NCI-H2196 treated with DMSO at 0.1 percent for 48 hours (cell line): ENCODE results near the gene HEPHL1.
"Not testable (repeated sequence)": the region's sequence is repeated elsewhere in the genome, so short reads cannot be mapped to it uniquely, and the experiment has no call there.

Experiments used
- DNase-seq: peaks from one replicate; lab custom pipeline; 2025; ENCODE audit not compliant: unreplicated experiment; lab: John Stamatoyannopoulos, UW

The HEPHL1 gene, protein sequence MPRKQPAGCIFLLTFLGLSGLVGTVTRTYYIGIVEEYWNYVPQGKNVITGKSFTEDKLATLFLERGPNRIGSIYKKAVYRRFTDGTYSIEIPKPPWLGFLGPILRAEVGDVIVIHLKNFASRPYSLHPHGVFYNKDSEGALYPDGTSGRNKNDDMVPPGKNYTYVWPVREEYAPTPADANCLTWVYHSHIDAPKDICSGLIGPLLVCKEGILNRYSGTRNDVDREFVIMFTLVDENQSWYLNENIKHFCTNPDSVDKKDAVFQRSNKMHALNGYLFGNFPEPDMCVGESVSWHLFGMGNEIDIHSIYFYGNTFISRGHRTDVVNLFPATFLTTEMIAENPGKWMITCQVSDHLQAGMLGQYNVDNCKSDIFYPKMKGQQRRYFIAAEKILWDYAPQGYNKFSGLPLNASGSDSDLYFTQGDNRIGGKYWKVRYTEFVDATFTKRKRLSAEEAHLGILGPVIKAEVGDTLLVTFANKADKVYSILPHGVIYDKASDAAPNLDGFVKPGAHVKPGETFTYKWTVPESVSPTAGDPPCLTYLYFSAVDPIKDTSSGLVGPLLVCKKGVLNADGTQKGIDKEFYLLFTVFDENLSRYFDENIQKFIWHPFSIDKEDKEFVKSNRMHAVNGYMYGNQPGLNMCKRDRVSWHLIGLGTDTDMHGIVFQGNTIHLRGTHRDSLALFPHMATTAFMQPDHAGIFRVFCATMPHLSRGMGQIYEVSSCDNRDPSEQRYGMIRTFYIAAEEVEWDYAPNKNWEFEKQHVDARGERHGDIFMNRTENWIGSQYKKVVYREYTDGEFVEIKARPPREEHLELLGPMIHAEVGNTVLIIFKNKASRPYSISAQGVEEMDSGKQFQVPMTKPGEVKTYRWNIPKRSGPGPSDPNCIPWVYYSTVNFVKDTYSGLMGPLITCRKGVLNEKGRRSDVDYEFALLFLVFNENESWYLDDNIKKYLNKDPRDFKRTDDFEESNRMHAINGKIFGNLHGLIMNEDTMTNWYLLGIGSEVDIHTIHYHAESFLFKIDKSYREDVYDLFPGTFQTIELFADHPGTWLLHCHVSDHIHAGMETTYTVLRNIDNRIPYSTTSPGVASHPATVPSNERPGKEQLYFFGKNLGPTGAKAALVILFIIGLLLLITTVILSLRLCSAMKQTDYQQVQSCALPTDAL

DNA sequence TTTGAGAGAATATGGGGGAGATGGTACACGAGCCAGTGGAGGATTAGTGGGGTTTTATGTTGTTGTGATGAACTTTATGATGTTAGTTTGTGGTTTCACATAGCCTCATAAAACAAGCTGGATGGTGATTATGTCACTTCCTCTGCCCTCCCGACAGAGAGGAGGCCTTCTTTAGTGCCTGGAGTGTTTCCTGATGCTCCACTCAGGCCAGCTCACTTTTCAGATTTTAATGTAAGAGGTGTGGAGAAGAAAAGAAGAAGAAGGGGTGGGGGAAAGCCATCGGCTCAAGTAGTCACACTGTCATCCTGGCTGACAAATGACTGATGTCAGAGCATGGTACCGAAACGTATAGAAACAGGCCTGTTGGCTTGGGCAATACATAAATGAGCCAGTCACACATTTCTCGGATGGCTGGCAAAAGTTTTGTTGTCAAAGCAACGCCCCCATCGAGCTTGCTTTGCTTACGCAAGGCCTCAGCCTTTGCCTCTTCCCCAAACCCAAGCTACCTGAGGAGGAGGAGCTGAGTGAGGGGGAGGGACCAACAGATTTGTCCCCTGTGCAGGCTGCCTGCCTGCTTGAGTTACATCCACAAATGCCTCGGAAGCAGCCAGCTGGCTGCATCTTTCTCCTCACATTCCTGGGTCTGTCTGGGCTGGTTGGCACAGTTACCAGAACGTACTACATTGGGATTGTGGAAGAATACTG lies at the start of gene HEPHL1:
Gene HEPHL1, plus strand, starts transcription at position 578 of the 705 bp plus-strand sequence. Its CDS starts 15 bp downstream, at position 593.
- DNase-seq = no peak

DNA sequence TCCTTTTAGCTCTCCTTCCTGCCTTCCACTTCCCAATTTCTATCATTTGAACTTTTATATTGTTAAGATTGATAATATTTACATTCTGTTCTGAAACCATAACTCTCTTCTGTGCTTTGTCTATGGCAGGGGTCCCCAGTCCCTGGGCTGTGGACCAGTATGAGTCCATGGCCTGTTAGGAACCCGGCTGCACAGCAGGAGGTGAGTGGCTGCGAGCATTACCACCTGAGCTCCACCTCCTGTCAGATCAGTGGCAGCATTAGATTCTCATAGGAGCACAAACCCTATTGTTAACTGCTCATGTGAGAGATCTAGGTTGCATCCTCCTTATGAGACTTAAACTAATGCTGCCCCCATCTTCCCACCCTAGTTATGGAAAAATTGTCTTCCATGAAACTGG lies 48.4 kb upstream of the HEPHL1 start:
- DNase-seq = no peak

DNA sequence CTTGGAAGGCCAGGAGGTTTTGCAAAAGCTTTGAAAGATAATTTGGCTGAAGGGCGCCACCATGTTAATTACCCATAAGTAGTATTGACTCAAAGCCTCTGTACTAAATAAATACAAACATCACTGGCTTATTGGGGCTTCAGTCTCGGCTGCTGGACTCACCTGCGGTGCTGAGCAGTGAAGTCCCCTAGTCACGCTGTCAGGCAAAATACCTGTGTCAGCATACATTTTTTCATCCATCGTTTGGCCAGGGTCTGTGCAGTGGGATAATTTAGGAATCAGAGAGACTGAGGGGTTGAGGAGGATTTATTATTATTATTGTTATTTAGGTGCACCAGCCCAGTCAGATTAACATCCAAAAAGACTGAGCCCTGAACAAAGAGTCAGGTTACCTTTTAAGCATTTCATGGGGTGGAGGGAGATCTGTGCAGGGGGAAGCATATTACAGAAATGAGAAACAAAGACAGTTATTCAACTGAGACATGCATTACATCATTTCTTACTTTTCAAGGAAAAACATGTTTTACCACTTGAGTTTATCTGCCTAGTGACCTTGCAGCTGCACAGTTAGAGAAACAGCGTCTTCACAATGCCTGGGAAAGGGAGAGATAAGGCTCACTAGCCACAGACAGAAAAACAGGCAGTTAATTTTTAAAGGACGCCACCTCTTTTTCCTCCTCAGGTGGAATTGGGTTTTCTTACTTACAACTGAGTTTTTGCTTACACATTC lies 47.7 kb upstream of the HEPHL1 start:
- DNase-seq = not testable (repeated sequence)

DNA sequence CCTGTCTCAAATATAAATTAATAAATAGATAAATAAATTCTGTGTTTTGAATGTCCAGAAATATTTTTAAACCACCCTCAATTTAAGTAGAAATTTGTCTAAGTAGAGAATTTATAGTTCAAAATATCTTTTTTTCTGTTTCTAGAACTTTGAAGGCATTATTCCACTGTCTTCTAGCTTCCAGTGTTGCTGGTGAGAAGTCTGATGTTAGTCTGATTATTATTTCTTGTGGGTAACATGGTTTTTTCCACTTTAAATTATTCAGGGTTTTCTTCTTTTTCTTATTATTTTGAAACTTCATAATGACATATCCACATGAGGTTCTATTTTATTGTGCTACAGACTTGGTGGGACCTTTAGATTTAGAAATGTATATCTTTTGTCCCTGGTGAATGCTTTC lies 46.4 kb upstream of the HEPHL1 start:
- no peak for DNase-seq

DNA sequence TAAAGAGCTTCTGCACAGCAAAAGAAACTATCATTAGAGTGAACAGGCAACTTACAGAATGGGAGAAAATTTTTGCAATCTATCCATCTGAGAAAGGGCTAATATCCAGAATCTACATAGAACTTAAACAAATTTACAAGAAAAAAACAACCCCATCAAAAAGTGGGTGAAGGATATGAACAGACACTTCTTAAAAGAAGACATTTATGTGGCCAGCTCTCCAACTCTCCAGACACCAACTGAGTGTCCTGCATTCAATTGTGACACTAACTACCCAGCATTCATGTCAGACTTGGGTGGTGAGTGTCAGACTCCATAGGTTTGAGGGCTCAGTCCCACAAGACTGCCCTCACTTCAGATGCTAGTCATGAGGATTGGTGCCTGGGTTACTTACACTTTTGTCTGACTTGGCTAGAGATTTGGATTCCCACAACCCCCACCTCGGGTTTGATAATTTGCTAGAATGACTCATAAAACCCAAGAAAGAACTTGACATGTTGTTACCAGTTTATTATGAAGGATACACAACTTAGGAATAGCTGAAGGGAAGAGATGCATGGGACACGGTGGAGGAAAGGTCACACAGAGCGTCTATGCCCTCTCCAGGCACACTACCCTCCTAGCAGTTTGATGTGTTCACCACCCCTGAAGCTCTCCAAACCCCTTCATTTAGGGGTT lies 44.4 kb upstream of the HEPHL1 start:
- DNase-seq = not testable (repeated sequence)

DNA sequence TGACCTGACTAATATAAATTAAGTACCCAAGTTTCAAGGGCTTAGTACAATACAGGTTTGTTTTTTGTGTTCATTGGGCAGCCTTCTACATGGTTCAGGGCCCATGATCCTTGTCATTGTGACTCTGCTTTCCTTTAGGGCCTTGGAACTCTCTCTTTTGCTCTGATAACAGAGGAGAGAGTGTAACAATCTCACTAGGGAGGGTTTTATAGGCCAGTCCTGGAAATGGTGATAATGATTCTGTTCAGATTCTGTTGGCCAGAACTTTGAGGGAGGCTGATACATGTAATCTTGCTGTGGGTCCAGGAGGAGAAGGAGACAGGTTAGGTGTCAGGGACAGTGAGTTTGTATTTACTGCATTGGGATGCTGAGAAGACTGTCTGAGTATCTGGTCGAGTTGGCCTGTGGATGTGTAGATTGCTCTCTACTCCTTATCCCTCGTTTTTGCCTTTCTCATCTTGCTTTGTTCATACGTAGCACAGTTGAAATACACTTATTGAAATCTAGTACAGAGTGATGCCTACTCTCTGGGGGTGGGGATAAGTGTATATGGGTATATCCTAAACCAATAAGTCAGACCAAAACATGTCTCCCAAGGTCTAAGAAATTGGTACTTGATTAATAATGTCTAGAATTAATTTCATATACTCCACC lies 37.5 kb upstream of the HEPHL1 start:
- no peak for DNase-seq

DNA sequence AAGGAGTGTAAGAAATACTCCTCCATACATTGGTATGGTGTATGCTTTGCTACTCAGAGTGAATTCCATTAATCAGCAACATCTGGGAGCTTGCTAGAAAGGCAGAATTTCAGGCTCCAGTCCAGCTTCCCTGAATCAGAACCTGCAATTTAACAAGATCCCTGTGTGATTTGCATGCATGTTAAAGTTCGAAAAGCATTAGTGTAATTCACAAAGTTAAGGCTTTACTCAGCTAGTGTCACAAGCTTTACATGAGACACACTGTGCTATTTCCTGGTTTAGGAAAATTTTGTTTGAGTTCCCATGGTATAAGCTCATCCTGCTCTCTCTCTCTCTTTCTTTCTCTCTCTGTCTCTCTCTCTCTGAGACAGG lies 37.0 kb upstream of the HEPHL1 start:
- no peak for DNase-seq

DNA sequence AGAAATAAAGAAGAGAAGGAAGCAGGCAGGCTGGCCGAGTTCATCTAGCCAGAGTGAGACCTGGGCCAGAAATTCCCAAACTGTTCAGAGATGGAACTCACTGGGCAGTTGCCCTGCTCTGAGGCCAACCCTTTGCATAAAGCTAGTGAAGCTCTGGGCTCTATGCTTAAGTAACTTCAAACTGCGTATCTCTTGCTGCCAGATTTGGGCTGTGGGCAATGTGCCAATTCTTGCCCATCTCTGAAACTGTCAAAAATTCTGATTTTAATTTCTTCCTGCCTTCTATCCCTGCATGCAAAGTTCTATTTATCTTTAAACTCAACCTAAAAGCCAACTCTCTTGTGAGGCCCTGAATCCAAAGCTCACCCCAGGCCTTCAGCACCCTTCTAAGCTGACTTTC lies 36.2 kb upstream of the HEPHL1 start:
- DNase-seq = no peak

DNA sequence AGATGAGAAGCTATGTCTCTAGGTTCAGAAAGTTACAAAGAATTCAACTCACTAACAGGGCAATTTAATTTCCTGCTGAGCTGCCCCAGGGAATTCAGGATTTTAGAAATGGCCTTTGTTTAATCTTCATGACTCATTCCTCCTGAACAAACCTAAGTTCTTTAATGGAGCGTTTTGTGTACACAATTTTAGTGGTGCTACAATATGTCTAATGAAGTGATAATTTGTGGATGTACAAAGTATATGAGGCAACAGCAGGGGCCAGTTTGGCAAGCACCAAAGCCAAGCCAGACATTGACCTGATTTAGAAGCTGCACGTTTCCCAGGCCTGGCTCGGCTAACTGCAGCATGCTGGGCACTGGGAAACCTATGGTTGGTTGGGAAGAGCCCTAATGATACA lies 34.4 kb upstream of the HEPHL1 start:
- peak; percentile 15 for DNase-seq

DNA sequence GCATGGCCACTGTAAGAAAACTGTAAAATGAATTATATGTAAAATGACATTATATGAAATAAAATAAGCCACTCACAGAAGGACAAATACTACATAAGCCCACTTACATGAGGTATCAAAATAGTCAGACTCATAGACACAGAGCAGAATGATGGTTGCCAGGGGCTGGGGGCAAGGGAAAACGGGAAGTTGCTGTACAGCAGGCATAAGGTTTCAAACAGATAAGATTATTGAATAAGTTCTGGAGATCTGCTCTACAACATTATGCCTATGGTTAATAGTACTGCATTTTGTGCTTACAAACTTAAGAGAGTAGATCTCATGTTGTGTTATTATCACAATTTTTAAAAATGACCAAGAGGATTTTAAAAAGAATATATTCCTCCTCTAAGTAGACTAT lies 32.7 kb upstream of the HEPHL1 start:
- DNase-seq = no peak

DNA sequence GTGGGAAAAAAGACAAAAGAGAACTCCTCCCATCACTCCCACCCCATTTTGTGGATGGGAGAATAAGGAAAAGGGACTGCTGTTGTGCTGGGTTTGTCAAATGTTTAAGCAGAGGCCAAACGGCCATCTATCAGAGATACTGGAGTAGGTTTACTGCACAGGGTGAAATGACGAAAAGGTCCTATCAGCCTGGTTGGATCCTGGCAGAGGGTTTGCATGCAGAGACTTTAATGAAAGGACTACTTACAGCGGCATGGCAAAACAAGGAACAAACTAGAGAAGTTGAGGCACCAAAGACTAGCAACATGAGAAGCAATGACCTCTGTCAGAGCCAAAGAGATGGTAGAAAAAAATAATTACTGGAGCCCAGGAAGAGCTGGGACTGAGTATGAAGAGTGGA lies 32.2 kb upstream of the HEPHL1 start:
- no peak for DNase-seq

DNA sequence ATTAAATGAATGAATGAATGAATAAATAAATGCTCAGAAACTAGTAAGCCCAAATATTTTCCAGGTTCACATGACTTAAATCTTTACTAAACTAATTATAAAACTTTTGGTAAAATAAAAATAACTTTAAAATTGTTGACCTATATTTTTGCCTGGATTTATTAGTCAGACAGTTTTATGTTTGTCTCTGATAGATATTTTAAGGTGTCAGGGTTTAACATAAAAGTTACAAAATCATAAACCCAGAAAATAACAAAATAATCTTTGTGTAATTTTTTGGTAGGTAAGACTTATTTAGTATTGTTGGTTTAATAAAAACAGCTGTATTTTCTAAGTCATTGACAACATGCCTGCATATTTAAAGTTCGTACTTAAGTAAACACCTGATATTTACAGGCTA lies 27.4 kb upstream of the HEPHL1 start:
- no peak for DNase-seq

DNA sequence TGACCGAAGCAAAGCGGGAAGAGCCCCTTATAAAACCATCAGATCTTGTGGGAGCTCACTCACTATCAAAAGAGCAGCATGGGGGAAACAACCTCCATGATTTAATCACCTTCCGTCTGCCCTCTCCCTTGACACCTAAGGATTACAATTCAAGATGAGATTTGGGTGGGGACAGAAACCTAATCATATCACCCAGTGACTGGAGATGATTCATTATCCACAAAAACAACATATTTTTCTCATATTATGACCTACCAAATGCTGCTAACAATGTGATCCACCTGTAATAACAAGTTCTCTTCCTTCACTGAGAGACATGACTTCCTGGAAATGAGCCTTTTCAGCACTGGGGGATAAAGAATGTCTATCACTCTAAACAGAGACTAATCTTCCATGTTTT lies 23.4 kb upstream of the HEPHL1 start:
- DNase-seq = no peak

DNA sequence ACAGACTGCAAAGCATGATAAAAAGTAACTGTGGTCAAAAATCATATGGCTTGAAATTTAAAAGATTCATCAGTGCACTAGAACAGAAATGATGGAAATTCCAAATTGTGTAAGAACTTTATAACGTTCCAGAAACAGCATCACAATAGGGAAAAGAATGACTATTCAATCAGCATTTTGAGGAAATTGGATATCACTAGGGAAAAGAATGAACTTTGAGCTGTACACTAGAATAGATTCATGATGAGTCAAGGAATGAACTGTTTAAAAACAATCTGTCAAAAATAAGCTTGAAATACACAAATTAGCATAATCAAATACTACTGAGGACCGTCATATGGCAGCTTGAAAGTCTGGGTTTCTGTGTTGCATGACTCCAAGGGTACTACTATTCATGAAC lies 20.5 kb upstream of the HEPHL1 start:
- no peak for DNase-seq

DNA sequence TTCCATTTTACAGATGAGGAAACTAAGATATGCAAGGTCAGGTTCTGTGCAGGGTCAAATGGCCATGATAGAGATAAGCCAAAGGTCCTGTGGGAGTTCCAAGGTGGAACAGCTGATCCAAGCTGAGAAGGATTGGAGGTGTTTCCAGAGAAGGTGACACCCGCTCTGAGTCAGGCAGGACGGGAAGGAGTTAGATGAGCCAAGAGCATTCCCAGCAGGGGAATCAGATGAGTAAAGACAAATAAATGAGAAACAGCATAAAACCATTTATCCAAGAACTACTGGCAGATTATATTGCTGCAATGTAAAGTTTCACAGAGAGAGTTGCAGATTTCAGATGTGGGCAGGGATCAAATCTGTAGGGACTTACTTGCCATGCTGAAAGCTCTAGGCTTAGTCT lies 18.9 kb upstream of the HEPHL1 start:
- no peak for DNase-seq

DNA sequence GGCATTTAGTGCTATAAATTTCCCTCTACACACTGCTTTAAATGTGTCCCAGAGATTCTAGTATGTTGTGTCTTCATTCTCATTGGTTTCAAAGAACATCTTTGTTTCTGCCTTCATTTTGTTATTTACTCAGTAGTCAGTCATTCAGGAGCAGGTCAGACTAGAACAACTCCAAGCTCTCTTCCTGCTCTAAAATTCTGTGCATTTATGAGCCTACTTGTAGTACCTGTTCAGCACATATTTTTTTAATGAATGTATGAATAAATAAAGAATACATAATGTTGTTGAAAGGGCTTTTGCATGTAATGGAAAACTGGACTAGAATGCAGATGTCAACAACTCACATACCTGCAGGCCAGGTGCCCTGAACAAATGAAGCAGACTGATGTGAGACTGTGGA lies 13.7 kb upstream of the HEPHL1 start:
- no peak for DNase-seq

DNA sequence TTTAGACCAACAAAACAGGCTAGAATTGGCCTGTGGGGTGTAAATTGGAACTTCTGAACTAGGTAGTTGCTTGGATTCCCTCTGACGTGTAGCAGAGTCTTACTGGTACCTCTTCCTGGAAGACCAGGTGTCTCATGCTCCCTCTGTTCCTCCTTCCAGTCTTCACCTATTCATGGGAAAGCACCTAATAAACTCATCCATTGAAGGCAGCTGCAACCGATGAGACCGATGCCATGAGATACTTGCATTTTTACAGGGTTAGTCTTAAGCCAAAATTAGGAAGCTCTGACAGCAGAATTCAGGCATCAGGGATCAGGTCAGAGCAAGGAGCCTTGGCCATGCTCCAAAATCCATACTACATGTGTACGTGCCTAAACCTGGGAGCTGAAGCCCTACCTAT lies 13.2 kb upstream of the HEPHL1 start:
- no peak for DNase-seq

DNA sequence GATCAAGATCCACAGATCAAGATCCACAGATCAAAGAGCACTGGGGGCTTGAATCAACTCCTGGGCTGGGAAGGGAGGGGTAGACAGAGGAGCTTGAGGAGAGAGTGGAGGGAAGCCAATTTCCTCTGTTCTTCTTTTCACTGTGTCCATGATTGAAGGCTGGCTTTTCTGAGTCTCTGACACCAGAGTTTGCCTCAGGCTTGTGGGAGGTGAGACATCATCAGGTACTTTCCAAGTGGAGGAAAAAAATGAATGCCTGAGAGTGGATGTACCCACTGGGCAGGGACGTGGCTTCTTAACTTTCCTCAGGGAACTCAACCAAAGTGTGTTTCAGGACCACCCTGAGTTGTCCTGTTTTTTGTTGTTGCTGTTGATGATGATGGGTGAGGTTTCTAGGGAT lies 11.0 kb upstream of the HEPHL1 start:
- DNase-seq = no peak

DNA sequence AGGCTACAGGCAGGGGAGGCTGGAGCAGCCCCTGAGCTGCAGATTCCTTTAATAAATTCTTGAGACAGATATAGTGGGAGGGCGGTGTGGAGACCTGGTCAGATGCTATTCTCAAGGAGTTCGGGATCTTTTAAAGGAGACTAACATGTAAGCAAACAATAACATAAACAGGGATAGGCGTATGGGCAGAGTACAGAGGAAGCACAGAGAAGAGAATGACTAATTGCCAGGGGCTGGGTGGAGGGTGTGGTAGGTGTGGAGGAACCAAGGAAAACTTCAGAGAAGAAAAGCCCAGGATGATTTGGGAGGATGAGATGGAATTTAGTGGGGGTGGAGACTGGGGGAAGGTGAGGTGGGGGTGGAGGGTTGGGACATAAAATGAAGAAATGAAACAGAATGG lies 9.7 kb upstream of the HEPHL1 start:
- no peak for DNase-seq
